Suprapubic skin (tissue), 4 donors: Measurements from ENCODE around the gene CNOT3.

Source experiments
- POLR2A ChIP-seq, 2 donors: fragments of 450-650 bp; IDR thresholded peaks; one replicate each; pipeline ENCODE4 v1.6.1; 2017; ENCODE audit warnings: antibody characterized with exemption in 2 of 2, mild to moderate bottlenecking in 2 of 2, moderate library complexity in 2 of 2
- POLR2AphosphoS5 ChIP-seq, 3 donors: sonication (generic); formaldehyde crosslinking; IDR thresholded peaks; one replicate each; pipeline ENCODE4 v1.6.1; 2017; ENCODE audit warnings: antibody characterized with exemption in 3 of 3
- TF ChIP-seq, protein P1 (sequence below), 2 donors: fragments of 200-600 bp in 1 of 2; fragments of 450-650 bp in 1 of 2; sonication (generic) in 1 of 2; IDR thresholded peaks; one replicate each; pipeline ENCODE4 v1.5.1; 2016 to 2019; ENCODE audit warnings: antibody characterized with exemption in 2 of 2, mild to moderate bottlenecking in 1 of 2, moderate library complexity in 1 of 2

DNA sequence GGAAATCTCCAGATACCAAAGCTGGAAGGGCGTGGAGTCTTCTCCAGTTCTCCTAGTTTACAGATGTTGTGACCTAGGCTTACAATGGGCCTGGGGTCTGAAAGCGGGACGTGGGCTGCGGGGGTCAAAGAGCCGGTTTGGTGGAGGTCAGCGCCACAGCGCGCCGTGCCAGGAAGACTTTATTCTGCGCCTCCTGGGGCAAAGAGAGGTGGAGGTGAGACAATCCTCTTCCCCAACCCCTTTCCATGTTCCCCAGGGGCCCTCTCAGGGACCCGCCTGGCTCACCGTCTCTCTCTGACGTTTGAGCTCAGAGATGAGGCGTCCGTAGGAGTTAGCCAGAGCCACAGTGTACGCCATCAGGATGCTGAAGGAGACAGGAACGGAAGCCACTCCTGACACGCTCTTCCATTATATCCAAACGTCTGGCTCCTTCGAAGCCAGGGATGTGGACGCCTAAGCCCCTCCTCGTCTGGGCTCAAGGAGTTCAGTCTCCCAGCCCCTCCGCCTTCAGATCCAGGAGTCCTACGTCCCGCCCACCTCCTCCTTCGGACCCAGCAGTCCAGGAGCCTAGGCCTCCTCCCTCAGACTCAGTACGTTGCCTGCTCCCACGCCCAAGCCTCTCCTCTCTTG is 22.7 kb downstream of the CNOT3 start:
- TF ChIP-seq POLR2A (IDR thresholded peaks at IDR 0.05) (no peak), POLR2AphosphoS5 (IDR thresholded peaks at IDR 0.05) (no peak)
- TF ChIP-seq, protein P1, sequence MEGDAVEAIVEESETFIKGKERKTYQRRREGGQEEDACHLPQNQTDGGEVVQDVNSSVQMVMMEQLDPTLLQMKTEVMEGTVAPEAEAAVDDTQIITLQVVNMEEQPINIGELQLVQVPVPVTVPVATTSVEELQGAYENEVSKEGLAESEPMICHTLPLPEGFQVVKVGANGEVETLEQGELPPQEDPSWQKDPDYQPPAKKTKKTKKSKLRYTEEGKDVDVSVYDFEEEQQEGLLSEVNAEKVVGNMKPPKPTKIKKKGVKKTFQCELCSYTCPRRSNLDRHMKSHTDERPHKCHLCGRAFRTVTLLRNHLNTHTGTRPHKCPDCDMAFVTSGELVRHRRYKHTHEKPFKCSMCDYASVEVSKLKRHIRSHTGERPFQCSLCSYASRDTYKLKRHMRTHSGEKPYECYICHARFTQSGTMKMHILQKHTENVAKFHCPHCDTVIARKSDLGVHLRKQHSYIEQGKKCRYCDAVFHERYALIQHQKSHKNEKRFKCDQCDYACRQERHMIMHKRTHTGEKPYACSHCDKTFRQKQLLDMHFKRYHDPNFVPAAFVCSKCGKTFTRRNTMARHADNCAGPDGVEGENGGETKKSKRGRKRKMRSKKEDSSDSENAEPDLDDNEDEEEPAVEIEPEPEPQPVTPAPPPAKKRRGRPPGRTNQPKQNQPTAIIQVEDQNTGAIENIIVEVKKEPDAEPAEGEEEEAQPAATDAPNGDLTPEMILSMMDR (IDR thresholded peaks at IDR 0.05) = no peak
